ENCODE measurements around the gene CPAMD8.

DNA sequence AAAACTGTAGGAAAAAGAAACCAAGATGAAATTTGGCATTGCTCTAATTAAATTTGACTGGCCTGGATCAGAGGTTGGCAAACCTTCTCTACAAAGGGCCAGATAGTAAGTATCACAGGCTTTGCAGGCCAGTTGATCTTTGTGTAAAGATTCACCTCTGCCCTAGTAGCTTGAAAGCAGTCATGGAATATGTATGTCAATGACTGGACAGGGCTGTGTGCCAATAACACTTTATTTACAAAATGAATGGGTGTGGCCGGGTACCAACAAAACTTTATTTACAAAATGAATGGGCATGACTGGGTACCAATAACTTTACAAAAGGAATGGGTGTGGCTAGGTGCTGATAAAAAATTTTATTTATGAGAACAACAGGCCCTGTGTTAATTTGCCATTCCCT, 177.4 kb downstream of the CPAMD8 start:
- no peak for TF ChIP-seq POLR2A (IDR thresholded peaks at IDR 0.05)
- TF ChIP-seq, protein P1, sequence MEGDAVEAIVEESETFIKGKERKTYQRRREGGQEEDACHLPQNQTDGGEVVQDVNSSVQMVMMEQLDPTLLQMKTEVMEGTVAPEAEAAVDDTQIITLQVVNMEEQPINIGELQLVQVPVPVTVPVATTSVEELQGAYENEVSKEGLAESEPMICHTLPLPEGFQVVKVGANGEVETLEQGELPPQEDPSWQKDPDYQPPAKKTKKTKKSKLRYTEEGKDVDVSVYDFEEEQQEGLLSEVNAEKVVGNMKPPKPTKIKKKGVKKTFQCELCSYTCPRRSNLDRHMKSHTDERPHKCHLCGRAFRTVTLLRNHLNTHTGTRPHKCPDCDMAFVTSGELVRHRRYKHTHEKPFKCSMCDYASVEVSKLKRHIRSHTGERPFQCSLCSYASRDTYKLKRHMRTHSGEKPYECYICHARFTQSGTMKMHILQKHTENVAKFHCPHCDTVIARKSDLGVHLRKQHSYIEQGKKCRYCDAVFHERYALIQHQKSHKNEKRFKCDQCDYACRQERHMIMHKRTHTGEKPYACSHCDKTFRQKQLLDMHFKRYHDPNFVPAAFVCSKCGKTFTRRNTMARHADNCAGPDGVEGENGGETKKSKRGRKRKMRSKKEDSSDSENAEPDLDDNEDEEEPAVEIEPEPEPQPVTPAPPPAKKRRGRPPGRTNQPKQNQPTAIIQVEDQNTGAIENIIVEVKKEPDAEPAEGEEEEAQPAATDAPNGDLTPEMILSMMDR (IDR thresholded peaks at IDR 0.05) = no peak
